Measurements from ENCODE around the gene MOB3B.

- TF ChIP-seq, protein P1, sequence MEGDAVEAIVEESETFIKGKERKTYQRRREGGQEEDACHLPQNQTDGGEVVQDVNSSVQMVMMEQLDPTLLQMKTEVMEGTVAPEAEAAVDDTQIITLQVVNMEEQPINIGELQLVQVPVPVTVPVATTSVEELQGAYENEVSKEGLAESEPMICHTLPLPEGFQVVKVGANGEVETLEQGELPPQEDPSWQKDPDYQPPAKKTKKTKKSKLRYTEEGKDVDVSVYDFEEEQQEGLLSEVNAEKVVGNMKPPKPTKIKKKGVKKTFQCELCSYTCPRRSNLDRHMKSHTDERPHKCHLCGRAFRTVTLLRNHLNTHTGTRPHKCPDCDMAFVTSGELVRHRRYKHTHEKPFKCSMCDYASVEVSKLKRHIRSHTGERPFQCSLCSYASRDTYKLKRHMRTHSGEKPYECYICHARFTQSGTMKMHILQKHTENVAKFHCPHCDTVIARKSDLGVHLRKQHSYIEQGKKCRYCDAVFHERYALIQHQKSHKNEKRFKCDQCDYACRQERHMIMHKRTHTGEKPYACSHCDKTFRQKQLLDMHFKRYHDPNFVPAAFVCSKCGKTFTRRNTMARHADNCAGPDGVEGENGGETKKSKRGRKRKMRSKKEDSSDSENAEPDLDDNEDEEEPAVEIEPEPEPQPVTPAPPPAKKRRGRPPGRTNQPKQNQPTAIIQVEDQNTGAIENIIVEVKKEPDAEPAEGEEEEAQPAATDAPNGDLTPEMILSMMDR (IDR thresholded peaks at IDR 0.05): no peak
- TF ChIP-seq, protein P2, sequence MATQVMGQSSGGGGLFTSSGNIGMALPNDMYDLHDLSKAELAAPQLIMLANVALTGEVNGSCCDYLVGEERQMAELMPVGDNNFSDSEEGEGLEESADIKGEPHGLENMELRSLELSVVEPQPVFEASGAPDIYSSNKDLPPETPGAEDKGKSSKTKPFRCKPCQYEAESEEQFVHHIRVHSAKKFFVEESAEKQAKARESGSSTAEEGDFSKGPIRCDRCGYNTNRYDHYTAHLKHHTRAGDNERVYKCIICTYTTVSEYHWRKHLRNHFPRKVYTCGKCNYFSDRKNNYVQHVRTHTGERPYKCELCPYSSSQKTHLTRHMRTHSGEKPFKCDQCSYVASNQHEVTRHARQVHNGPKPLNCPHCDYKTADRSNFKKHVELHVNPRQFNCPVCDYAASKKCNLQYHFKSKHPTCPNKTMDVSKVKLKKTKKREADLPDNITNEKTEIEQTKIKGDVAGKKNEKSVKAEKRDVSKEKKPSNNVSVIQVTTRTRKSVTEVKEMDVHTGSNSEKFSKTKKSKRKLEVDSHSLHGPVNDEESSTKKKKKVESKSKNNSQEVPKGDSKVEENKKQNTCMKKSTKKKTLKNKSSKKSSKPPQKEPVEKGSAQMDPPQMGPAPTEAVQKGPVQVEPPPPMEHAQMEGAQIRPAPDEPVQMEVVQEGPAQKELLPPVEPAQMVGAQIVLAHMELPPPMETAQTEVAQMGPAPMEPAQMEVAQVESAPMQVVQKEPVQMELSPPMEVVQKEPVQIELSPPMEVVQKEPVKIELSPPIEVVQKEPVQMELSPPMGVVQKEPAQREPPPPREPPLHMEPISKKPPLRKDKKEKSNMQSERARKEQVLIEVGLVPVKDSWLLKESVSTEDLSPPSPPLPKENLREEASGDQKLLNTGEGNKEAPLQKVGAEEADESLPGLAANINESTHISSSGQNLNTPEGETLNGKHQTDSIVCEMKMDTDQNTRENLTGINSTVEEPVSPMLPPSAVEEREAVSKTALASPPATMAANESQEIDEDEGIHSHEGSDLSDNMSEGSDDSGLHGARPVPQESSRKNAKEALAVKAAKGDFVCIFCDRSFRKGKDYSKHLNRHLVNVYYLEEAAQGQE (IDR thresholded peaks at IDR 0.05; ENCODE audit: insufficient read depth in 1 of 2, low read depth in 2 of 2, low read length in 1 of 2): no peak
- no peak for TF ChIP-seq TCF7L2 (IDR thresholded peaks at IDR 0.05; ENCODE audit: low read depth, low read length)
- TF ChIP-seq POLR2AphosphoS5 (IDR thresholded peaks at IDR 0.05; ENCODE audit: low read depth, low read length): no peak
- TF ChIP-seq SIN3A (IDR thresholded peaks at IDR 0.05; ENCODE audit: borderline replicate concordance, insufficient read depth, low read depth, low read length): no peak
Measured at GRCh38 chr9:27445057-27445595, 84.5 kb downstream of the MOB3B start.

All from Panc1 (cell line).